ENCODE data around the gene IPO4.

DNA sequence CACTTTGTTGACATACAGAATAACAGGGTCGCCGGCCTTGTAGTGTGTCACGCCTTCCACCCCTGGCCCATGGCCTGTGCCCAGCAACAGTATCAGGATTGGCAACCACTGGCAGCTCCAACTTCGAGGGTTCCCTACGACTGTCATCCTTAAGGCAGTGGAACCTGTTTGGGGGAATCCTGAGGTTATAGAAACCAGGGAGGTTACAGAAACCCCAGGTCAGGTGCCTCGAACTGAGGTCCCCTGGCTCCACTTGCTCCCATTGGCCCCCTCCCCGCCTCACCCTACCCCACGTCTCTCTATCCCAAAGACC lies 6.2 kb upstream of the IPO4 start:
- TF ChIP-seq, protein P1, sequence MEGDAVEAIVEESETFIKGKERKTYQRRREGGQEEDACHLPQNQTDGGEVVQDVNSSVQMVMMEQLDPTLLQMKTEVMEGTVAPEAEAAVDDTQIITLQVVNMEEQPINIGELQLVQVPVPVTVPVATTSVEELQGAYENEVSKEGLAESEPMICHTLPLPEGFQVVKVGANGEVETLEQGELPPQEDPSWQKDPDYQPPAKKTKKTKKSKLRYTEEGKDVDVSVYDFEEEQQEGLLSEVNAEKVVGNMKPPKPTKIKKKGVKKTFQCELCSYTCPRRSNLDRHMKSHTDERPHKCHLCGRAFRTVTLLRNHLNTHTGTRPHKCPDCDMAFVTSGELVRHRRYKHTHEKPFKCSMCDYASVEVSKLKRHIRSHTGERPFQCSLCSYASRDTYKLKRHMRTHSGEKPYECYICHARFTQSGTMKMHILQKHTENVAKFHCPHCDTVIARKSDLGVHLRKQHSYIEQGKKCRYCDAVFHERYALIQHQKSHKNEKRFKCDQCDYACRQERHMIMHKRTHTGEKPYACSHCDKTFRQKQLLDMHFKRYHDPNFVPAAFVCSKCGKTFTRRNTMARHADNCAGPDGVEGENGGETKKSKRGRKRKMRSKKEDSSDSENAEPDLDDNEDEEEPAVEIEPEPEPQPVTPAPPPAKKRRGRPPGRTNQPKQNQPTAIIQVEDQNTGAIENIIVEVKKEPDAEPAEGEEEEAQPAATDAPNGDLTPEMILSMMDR (IDR thresholded peaks at IDR 0.05; ENCODE audit: low read depth, low read length, missing input control), result no peak
- TF ChIP-seq JUND (IDR thresholded peaks at IDR 0.05), result no peak
- no peak for TF ChIP-seq SP1 (IDR thresholded peaks at IDR 0.05)
- no peak for TF ChIP-seq RAD21 (IDR thresholded peaks at IDR 0.05)
- TF ChIP-seq, protein P2, sequence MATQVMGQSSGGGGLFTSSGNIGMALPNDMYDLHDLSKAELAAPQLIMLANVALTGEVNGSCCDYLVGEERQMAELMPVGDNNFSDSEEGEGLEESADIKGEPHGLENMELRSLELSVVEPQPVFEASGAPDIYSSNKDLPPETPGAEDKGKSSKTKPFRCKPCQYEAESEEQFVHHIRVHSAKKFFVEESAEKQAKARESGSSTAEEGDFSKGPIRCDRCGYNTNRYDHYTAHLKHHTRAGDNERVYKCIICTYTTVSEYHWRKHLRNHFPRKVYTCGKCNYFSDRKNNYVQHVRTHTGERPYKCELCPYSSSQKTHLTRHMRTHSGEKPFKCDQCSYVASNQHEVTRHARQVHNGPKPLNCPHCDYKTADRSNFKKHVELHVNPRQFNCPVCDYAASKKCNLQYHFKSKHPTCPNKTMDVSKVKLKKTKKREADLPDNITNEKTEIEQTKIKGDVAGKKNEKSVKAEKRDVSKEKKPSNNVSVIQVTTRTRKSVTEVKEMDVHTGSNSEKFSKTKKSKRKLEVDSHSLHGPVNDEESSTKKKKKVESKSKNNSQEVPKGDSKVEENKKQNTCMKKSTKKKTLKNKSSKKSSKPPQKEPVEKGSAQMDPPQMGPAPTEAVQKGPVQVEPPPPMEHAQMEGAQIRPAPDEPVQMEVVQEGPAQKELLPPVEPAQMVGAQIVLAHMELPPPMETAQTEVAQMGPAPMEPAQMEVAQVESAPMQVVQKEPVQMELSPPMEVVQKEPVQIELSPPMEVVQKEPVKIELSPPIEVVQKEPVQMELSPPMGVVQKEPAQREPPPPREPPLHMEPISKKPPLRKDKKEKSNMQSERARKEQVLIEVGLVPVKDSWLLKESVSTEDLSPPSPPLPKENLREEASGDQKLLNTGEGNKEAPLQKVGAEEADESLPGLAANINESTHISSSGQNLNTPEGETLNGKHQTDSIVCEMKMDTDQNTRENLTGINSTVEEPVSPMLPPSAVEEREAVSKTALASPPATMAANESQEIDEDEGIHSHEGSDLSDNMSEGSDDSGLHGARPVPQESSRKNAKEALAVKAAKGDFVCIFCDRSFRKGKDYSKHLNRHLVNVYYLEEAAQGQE (IDR thresholded peaks at IDR 0.05), result no peak
- no peak for TF ChIP-seq TAF1 (conservative IDR thresholded peaks at IDR 0.05)
- TF ChIP-seq, protein P3, sequence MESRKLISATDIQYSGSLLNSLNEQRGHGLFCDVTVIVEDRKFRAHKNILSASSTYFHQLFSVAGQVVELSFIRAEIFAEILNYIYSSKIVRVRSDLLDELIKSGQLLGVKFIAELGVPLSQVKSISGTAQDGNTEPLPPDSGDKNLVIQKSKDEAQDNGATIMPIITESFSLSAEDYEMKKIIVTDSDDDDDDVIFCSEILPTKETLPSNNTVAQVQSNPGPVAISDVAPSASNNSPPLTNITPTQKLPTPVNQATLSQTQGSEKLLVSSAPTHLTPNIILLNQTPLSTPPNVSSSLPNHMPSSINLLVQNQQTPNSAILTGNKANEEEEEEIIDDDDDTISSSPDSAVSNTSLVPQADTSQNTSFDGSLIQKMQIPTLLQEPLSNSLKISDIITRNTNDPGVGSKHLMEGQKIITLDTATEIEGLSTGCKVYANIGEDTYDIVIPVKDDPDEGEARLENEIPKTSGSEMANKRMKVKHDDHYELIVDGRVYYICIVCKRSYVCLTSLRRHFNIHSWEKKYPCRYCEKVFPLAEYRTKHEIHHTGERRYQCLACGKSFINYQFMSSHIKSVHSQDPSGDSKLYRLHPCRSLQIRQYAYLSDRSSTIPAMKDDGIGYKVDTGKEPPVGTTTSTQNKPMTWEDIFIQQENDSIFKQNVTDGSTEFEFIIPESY (IDR thresholded peaks at IDR 0.05), result no peak

Measured in liver (tissue), 3 donors.